GM12878 (cell line): ENCODE data around the gene ORAI3. TPM values are rescaled to one million over a fixed set of nuclear protein-coding genes. Genes with fewer than 3 reads are reported as not detected.

Experiments
- ATAC-seq: fragments of 200-7000 bp; cut with Tn5 transposase; 3 replicates; pipeline ENCODE4 v1.9.1; 2020; ENCODE audit warnings: mild to moderate bottlenecking, moderate library complexity
- BruUV-seq: library from RNA; stranded (reverse); fragments of 400-500 nt; replicated peaks from 2 replicates; lab custom pipeline; 2021; lab: Mats Ljungman, UMichigan
- CTCF ChIA-PET: fragments of 300-600 bp; sonication (Branson Sonifier 250); formaldehyde crosslinking; extraction: SDS; loops from one replicate; lab custom pipeline; 2021; ENCODE audit warnings: inconsistent platforms; lab: Yijun Ruan, JAX
- POLR2A ChIA-PET: fragments of 350-600 bp; formaldehyde crosslinking; extraction: SDS; loops from one replicate; lab custom pipeline; 2021; ENCODE audit warnings: inconsistent platforms; lab: Charles Lee
- RAD21 ChIA-PET: fragments of 300-600 bp; sonication (Branson Sonifier 250); formaldehyde crosslinking; loops from one replicate; lab custom pipeline; 2023; ENCODE audit warnings: antibody characterized with exemption; ENCODE audit not compliant: unreplicated experiment; lab: Charles Lee
- SMC1A ChIA-PET: fragments of 300-600 bp; sonication (Branson Sonifier 250); formaldehyde crosslinking; loops from one replicate; lab custom pipeline; 2023; ENCODE audit not compliant: unreplicated experiment, uncharacterized antibody; lab: Charles Lee
- DNase-seq: peaks from one replicate; pipeline ENCODE4 v3.0.0-alpha.2; 2011; ENCODE audit warnings: low read depth, low spot score
- FAIRE-seq: peaks from 3 replicates; lab custom pipeline; 2011; peaks lifted over from hg19 to GRCh38; lab: Jason Lieb, UNC
- H2AFZ ChIP-seq: 2 replicates; pipeline ENCODE4 v1.6.0; 2011; ENCODE audit warnings: low read depth, low read length, control low read depth; ENCODE audit not compliant: control insufficient read depth
- H3K27ac ChIP-seq: 2 replicates; pipeline ENCODE4 v1.5.1; 2011; ENCODE audit warnings: control low read depth; ENCODE audit not compliant: control insufficient read depth, insufficient read depth
- H3K27me3 ChIP-seq, 2 experiments: replicated peaks in 1 of 2; 2 replicates each; pipeline versions ENCODE4 v1.6.0 to v1.6.1; 2011; ENCODE audit warnings: low read length in 1 of 2; ENCODE audit not compliant: control insufficient read depth in 2 of 2, insufficient read depth in 2 of 2
- H3K36me3 ChIP-seq, 2 experiments: 2 replicates each; pipeline ENCODE4 v1.5.1; 2011; ENCODE audit warnings: low read length in 1 of 2; ENCODE audit not compliant: control insufficient read depth in 2 of 2, insufficient read depth in 2 of 2
- H3K4me1 ChIP-seq: 2 replicates; pipeline ENCODE4 v1.6.1; 2011; ENCODE audit warnings: mild to moderate bottlenecking, low read length, moderate library complexity, mixed read lengths; ENCODE audit not compliant: control insufficient read depth, insufficient read depth
- H3K4me2 ChIP-seq: 2 replicates; pipeline ENCODE4 v1.6.0; 2011; ENCODE audit warnings: control low read depth; ENCODE audit not compliant: control insufficient read depth, insufficient read depth
- H3K4me3 ChIP-seq: fragments of 200-600 bp; sonication (generic); 2 replicates; pipeline ENCODE4 v1.5.1; 2016
- H3K79me2 ChIP-seq: 2 replicates; pipeline ENCODE4 v1.6.0; 2011; ENCODE audit warnings: low read length; ENCODE audit not compliant: control insufficient read depth, insufficient read depth
- H3K9ac ChIP-seq: 2 replicates; pipeline ENCODE4 v1.8.0; 2011; ENCODE audit warnings: low read length, control low read depth, mixed read lengths; ENCODE audit not compliant: control insufficient read depth, insufficient read depth
- H3K9me3 ChIP-seq: replicated peaks from 3 replicates; pipeline ENCODE4 v1.5.1; 2011; ENCODE audit warnings: mild to moderate bottlenecking, low read length; ENCODE audit not compliant: control insufficient read depth, insufficient read depth
- H4K20me1 ChIP-seq: 2 replicates; pipeline ENCODE4 v1.6.0; 2011; ENCODE audit not compliant: control insufficient read depth, insufficient read depth
- GATAD2B ChIP-seq: fragments of 450-650 bp; conservative IDR thresholded peaks from 2 replicates; pipeline ENCODE4 v1.6.1; 2017; ENCODE audit warnings: low read depth, mild to moderate bottlenecking, moderate library complexity
- NR2C2 ChIP-seq: IDR thresholded peaks from 2 replicates; pipeline ENCODE4 v1.6.1; 2011; ENCODE audit warnings: borderline replicate concordance, low read depth; ENCODE audit not compliant: control insufficient read depth, insufficient read length
- USF2 ChIP-seq: IDR thresholded peaks from 2 replicates; pipeline ENCODE4 v1.6.1; 2011; ENCODE audit warnings: low read depth, low read length, improper control_type of control experiment, borderline replicate concordance
- WGBS: methylation state at CpG from one replicate; pipeline ENCODE4 v1.1.6; 2016; ENCODE audit warnings: low lambda C conversion rate; ENCODE audit not compliant: insufficient replicate concordance, insufficient coverage; ENCODE audit errors: missing lambda C conversion rate; 5-methylcytosine and 5-hydroxymethylcytosine counted together
- in situ Hi-C: fragments of 300-500 bp; cut with MboI; formaldehyde crosslinking; loops from 9 replicates; pipeline ENCODE4 v1.14.3; 2018; ENCODE audit warnings: mixed read lengths
- intact Hi-C: fragments of 100-400 bp; cut with micrococcal nuclease; formaldehyde crosslinking; loops from one replicate; pipeline ENCODE4 v1.14.2; 2022; ENCODE audit not compliant: unreplicated experiment
- polyA plus RNA-seq, 11 experiments: library from polyadenylated mRNA; depleted of rRNA in 4 of 11; unstranded in 6 of 11; stranded (reverse) in 5 of 11; fragments of >200 nt; fragmentation: Nextera tagmentation in 4 of 11; fragmentation: Illumina TruSeq in 1 of 11; extraction: Ambion mirVana in 4 of 11; extraction: Trizol in 1 of 11; gene quantifications; 1 replicate in 1 of 11; 2 replicates in 10 of 11; pipeline versions ENCODE4 v1.2.1 to v1.2.3, GENCODE V29; 2011 to 2016; ENCODE audit warnings: inconsistent platforms in 2 of 11, missing spikeins in 2 of 11, low read depth in 1 of 11
- total RNA-seq, 4 experiments: library from RNA; depleted of rRNA in 3 of 4; stranded (reverse); fragments of >200 nt in 3 of 4; fragmentation: Illumina TruSeq in 1 of 4; extraction: Trizol in 1 of 4; gene quantifications; 2 replicates each; pipeline versions ENCODE4 v1.2.1 to v1.2.3, GENCODE V29; 2013 to 2021
- TF ChIP-seq, protein P1 (sequence below): IDR thresholded peaks from 2 replicates; pipeline ENCODE4 v1.6.1; 2012; ENCODE audit warnings: improper control_type of control experiment, low read depth, low read length; ENCODE audit not compliant: insufficient replicate concordance
- TF ChIP-seq, protein P2 (sequence below): IDR thresholded peaks from 2 replicates; pipeline ENCODE4 v1.6.1; 2012; ENCODE audit warnings: low read depth, low read length, improper control_type of control experiment
- TF ChIP-seq, protein P3 (sequence below): IDR thresholded peaks from 2 replicates; pipeline ENCODE4 v1.6.1; 2011; ENCODE audit warnings: borderline replicate concordance, low read depth, mild to moderate bottlenecking, moderate library complexity, low read length; ENCODE audit not compliant: insufficient read depth, poor library complexity, severe bottlenecking

Gene ORAI3
- total and polyA plus RNA-seq, 10 of the 15 experiments (the other 5 are each of a cell fraction or from before 2014, with no cell fraction given), result 3.4 to 21.9 (median 16.2) TPM

DNA sequence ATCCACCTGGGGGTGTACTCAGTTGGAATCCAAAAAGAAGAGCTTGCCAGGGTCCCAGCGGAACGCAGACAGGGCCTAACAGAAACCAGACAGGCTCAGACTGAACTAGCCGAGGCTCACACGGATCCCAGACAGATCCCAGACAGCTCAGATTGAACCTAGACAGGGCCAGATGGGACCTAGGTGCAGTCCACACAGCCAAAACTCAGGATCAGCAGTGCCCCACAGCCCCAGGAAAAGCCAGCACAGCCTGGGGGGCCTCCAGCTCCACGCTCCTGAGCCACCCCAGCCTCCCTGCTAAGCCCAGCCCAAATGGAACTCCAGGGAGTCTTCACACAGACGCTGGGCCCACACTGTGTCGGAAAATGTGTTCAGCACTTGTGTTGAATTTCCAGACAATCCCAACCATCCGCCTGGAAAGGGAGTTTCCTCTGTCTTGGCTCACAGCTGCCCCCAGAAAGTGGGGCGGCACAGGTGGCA is 54.0 kb downstream of the ORAI3 start (continued):
- TF ChIP-seq, protein P1, sequence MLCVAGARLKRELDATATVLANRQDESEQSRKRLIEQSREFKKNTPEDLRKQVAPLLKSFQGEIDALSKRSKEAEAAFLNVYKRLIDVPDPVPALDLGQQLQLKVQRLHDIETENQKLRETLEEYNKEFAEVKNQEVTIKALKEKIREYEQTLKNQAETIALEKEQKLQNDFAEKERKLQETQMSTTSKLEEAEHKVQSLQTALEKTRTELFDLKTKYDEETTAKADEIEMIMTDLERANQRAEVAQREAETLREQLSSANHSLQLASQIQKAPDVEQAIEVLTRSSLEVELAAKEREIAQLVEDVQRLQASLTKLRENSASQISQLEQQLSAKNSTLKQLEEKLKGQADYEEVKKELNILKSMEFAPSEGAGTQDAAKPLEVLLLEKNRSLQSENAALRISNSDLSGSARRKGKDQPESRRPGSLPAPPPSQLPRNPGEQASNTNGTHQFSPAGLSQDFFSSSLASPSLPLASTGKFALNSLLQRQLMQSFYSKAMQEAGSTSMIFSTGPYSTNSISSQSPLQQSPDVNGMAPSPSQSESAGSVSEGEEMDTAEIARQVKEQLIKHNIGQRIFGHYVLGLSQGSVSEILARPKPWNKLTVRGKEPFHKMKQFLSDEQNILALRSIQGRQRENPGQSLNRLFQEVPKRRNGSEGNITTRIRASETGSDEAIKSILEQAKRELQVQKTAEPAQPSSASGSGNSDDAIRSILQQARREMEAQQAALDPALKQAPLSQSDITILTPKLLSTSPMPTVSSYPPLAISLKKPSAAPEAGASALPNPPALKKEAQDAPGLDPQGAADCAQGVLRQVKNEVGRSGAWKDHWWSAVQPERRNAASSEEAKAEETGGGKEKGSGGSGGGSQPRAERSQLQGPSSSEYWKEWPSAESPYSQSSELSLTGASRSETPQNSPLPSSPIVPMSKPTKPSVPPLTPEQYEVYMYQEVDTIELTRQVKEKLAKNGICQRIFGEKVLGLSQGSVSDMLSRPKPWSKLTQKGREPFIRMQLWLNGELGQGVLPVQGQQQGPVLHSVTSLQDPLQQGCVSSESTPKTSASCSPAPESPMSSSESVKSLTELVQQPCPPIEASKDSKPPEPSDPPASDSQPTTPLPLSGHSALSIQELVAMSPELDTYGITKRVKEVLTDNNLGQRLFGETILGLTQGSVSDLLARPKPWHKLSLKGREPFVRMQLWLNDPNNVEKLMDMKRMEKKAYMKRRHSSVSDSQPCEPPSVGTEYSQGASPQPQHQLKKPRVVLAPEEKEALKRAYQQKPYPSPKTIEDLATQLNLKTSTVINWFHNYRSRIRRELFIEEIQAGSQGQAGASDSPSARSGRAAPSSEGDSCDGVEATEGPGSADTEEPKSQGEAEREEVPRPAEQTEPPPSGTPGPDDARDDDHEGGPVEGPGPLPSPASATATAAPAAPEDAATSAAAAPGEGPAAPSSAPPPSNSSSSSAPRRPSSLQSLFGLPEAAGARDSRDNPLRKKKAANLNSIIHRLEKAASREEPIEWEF, result no peak

- WGBS, result 44% methylated on average over 6 of the region's 6 CpGs
- SMC1A ChIA-PET, result interaction anchor here (0.6 kb wide), 1 partner anchor 41 kb away, joined by 3 read pairs; no protein-coding TSS in a partner anchor
- Histone ChIP-seq H4K20me1 (no peaks in the 10 kb centered on the region), H3K4me2 (no peak overlapping the region), H3K27me3 (no peaks in the 10 kb centered on the region; a peak in 1 of 4 replicates), H3K27ac (no peak overlapping the region), H3K4me1 (no peaks in the 10 kb centered on the region), H3K4me3 (no peak overlapping the region), H3K36me3 (no peaks in the 10 kb centered on the region), H2AFZ (no peak overlapping the region), H3K79me2 (no peaks in the 10 kb centered on the region), H3K9me3 (no peaks in the 10 kb centered on the region), H3K9ac (no peak overlapping the region)
- ATAC-seq (no peak), DNase-seq (no peak), FAIRE-seq (no peak)
- no TSS peak for BruUV-seq
- RAD21 ChIA-PET, result no interaction called here
- intact Hi-C loops, result no loop called here
- TF ChIP-seq GATAD2B (no peak), NR2C2 (no peak), USF2 (no peak)
- TF ChIP-seq, protein P2, sequence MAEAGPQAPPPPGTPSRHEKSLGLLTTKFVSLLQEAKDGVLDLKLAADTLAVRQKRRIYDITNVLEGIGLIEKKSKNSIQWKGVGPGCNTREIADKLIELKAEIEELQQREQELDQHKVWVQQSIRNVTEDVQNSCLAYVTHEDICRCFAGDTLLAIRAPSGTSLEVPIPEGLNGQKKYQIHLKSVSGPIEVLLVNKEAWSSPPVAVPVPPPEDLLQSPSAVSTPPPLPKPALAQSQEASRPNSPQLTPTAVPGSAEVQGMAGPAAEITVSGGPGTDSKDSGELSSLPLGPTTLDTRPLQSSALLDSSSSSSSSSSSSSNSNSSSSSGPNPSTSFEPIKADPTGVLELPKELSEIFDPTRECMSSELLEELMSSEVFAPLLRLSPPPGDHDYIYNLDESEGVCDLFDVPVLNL, result no peak
- TF ChIP-seq, protein P3, sequence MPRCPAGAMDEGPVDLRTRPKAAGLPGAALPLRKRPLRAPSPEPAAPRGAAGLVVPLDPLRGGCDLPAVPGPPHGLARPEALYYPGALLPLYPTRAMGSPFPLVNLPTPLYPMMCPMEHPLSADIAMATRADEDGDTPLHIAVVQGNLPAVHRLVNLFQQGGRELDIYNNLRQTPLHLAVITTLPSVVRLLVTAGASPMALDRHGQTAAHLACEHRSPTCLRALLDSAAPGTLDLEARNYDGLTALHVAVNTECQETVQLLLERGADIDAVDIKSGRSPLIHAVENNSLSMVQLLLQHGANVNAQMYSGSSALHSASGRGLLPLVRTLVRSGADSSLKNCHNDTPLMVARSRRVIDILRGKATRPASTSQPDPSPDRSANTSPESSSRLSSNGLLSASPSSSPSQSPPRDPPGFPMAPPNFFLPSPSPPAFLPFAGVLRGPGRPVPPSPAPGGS, result no peak
- in situ Hi-C loops, result no loop called here
- CTCF ChIA-PET, result interaction anchor here (0.7 kb wide), 2 partner anchors 113 to 405 kb away, joined by 3 read pairs; no protein-coding TSS in a partner anchor
- POLR2A ChIA-PET, result no interaction called here
Observed at GRCh38 chr16:31003744-31004143, 54.9 kb downstream of the ORAI3 start.
